Endothelial cell of umbilical vein (primary cell): Measurements from ENCODE around the gene EEFSEC.

Experiments
- CTCF ChIP-seq, 2 donors: IDR thresholded peaks; 1 replicate in 1 of 2; 2 replicates in 1 of 2; pipeline ENCODE4 v1.5.1; 2011; ENCODE audit warnings: low read length in 2 of 2, mild to moderate bottlenecking in 2 of 2, moderate library complexity in 2 of 2, control low read depth in 1 of 2, inconsistent platforms in 1 of 2, low read depth in 1 of 2; ENCODE audit not compliant: insufficient read depth in 1 of 2; ENCODE audit errors: extremely low read depth in 1 of 2
- MAX ChIP-seq: IDR thresholded peaks from 2 replicates; pipeline ENCODE4 v1.6.1; 2011; ENCODE audit not compliant: insufficient read depth, insufficient read length
- POLR2A ChIP-seq: IDR thresholded peaks from 2 replicates; pipeline ENCODE4 v1.6.1; 2012; ENCODE audit warnings: low read depth, mild to moderate bottlenecking, control low read depth, low read length
- POLR2AphosphoS5 ChIP-seq: IDR thresholded peaks from 2 replicates; pipeline ENCODE4 v1.6.1; 2012; ENCODE audit warnings: low read depth, mild to moderate bottlenecking, control low read depth, low read length, moderate library complexity; ENCODE audit not compliant: insufficient read depth

GRCh38 chr3:128359060-128359664, 205.9 kb downstream of the EEFSEC start:
- no peak for TF ChIP-seq MAX
- TF ChIP-seq CTCF (IDR thresholded peaks at IDR 0.05; ENCODE audit: extremely low read depth in 1 of 2, insufficient read depth in 1 of 2, low read depth in 1 of 2, low read length in 2 of 2) = no peak
- TF ChIP-seq POLR2A = no peak
- TF ChIP-seq POLR2AphosphoS5 = no peak
